ENCODE data around the gene ATP6V0A1.

DNA sequence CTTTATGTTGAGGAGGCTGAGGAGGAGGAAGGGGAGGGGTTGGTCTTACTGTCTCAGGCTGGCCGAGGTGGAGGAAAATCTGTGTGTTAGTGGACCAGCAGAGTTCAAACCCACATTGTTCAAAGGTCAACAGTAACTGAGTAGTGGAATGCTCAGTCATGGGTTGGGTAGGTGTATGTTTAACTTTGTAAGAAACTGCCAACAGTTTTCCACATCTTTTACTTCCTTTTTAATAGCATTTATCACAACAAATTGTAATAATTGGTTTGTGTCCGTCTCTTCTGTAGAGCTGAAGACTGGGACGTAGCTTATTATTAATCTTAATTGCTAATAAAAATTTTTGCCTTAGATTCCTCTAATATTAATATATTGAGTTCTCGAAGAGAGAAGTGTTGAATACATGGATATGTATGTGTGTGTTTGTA is 5.3 kb downstream of the ATP6V0A1 start:
- TF ChIP-seq EZH2phosphoT487 (IDR thresholded peaks at IDR 0.05; ENCODE audit: borderline replicate concordance, low read length): no peak
- TF ChIP-seq, protein P1, sequence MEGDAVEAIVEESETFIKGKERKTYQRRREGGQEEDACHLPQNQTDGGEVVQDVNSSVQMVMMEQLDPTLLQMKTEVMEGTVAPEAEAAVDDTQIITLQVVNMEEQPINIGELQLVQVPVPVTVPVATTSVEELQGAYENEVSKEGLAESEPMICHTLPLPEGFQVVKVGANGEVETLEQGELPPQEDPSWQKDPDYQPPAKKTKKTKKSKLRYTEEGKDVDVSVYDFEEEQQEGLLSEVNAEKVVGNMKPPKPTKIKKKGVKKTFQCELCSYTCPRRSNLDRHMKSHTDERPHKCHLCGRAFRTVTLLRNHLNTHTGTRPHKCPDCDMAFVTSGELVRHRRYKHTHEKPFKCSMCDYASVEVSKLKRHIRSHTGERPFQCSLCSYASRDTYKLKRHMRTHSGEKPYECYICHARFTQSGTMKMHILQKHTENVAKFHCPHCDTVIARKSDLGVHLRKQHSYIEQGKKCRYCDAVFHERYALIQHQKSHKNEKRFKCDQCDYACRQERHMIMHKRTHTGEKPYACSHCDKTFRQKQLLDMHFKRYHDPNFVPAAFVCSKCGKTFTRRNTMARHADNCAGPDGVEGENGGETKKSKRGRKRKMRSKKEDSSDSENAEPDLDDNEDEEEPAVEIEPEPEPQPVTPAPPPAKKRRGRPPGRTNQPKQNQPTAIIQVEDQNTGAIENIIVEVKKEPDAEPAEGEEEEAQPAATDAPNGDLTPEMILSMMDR (conservative IDR thresholded peaks at IDR 0.05; ENCODE audit: low read depth, low read length): no peak

Data from PC-3 (cell line).